Midbrain (tissue), 1 donor: ENCODE data around the gene TRMT1.
A peak's percentile ranks its signal among the peaks of the same experiment; 100 is the strongest.
"Not testable (repeated sequence)": the region's sequence is repeated elsewhere in the genome, so short reads cannot be mapped to it uniquely, and the experiment has no call there.

Experiments used
- DNase-seq: peaks from one replicate; lab custom pipeline; 2025; lab: John Stamatoyannopoulos, UW

TRMT1 gene

DNA sequence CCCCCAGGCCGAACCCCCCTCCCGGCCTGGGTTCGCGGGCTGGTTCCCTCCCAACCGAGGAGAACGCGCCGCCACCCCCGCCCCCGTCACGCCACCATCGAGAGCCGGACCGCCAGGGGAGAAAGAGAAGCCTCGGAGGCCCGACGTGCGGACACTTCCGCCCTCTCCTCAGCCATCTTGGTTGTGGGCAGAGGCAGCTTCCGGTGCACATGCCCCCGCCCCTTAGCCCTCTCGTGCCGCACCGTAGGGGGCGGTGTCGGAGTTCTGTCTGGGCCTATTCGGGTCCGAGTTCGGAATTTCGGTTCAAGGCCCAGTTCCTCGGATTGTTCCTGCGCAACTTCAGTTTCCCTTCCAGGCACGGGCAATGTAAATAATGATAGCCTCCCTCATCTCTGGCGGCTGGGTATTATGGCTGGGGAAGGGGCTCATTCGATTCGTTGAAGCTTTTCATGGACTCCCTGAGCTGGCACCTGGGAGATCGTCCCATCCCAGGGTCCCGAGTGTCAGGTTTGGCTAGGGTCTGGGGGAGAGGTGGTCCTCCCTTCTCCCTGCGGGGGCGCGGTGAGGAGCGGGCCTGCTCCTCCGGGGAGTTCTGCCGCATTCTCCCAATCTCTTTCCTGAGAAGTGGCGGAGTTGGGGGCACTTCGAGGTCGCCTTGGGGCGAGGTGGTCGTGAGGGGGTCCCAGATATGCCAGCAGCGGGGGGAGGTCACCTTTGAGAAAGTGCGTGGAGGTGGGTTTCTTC lies 33.8 kb upstream of the TRMT1 start, which contains the start of the genes IER2 and STX10:
Gene IER2, plus strand, starts transcription at position 225 of the 744 bp plus-strand sequence. CDS start 2,776 bp downstream, outside the sequence.
Gene STX10, minus strand, starts transcription at position 189 of the 744 bp plus-strand sequence. CDS start 202 bp downstream, outside the sequence.
- DNase-seq = peak; percentile 97

DNA sequence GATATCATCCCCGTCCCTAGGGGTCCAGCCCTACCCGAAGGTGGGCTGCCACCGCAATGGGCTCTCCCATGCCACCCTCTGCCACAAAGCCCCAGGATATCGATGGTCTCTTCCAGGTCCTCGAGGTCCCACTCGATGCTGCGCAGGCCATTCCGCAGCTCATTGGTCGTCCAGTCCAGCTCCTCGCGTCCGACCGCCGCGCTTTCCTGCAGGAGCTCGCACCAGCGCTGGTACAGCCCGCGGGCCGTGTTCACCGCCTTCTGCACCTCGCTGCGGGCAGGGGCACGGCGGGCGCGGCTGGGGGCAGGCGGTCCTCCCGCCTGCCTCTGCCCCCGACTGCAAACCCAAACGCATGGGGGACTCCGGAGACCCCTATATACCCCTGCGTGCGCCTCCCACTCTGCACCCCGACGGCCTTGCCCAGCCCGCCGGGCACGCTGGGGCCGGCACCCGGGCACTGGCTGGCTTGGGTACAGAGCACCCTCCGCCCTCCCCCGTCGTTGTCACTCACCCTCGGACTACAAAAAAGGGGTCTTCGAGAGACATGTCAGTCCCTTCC lies 33.2 kb upstream of the TRMT1 start:
- DNase-seq = no peak

DNA sequence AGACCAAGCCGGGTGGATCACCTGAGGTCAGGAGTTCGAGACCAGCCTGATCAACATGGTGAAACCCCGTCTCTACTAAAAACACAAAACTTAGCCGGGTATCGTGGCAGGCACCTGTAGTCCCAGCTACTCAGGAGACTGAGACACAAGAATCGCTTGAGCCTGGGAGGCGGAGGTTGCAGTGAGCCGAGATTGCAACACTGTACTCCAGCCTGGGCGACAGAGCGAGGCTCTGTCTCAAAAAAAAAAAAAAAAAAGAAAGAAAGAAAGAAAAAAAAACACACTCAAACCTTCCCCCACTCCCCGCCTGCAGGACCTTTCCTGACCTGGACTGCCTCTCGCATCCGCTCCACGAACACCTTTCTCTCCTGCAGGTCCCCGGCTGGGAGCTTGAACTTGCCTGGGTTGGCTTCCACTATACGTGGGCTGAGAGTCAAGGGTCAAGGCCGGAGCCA lies 32.7 kb upstream of the TRMT1 start:
- not testable (repeated sequence) for DNase-seq

DNA sequence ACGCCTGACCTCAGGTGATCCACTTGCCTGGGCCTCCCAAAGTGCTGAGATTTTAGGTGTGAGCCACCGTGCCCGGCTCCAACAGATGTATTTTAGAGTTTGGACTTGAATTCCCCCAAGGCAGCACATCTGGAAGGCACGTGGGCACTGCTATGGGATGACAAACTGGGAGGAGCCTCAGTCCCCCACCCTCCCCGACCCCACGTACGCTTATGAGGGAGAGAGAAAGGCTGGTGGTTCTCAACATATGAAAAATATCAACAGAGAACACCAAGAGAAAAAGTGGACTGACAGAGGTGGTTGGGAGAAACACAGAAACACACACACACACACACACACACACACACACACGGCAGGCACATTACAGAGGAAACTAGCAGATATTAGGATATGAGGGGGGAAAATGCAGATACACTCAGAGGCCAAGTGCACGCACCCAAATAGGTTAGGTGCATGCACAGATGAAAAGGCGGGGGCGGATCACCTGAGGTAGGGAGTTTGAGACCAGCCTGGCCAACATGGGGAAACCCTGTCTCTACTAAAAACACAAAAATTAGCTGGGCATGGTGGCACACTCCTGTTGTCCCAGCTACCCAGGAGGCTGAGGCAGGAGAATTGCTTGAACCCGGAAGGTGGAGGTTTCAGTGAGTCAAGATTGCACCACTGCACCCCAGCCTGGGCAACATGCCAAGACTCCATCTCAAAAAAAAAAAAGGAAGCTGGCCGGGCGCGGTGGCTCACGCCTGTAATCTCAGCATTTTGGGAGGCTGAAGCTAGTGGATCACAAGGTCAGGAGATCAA lies 30.4 kb upstream of the TRMT1 start:
- DNase-seq = no peak

DNA sequence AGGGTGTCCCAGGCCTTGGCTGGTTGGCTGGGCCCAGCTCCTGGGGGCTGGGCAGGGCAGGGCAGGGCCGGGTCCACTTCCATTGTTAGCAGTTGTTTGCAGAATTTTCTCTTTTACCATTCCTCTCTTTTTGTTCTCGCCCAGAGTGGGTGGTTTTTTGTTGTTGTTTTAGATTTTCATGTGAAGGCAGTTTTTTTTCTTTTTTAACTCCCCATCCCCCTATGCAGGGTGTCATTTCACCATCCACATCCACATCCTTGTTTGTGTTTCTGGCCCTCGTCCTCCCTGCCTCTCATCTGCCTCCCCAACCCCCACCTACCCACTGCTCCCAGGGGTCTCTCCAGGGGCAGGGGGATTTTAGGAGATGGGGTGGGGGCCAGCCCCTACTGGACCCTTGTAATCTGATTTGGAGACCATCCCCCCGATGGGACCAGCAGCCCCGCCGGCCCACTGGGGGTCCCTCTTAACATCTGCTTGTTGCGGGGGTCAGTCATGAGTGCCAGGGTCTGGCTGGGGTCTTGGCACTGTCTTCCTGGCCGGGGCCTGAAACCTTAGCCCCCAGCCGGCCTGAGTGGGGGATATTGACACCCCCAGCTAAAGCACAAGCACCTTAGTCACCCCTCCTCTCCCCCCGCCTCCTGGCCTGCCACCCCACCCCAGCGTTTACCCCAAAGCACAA lies 23.2 kb upstream of the TRMT1 start:
- no peak for DNase-seq

DNA sequence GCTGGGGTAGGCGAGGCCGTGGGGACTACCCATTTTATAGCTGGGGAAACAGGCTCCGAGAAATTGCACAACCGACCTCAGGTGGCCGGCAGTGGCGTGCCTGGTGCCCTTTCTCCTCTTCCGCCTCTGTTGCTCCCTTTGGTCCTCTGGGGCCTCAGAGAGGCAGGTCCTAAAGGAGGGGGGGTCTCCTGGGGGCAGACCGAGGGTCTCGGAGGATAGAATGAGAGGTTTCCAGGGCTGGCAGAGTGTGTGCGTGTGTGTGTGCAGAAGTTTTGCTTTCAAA lies 22.3 kb upstream of the TRMT1 start:
- no peak for DNase-seq

DNA sequence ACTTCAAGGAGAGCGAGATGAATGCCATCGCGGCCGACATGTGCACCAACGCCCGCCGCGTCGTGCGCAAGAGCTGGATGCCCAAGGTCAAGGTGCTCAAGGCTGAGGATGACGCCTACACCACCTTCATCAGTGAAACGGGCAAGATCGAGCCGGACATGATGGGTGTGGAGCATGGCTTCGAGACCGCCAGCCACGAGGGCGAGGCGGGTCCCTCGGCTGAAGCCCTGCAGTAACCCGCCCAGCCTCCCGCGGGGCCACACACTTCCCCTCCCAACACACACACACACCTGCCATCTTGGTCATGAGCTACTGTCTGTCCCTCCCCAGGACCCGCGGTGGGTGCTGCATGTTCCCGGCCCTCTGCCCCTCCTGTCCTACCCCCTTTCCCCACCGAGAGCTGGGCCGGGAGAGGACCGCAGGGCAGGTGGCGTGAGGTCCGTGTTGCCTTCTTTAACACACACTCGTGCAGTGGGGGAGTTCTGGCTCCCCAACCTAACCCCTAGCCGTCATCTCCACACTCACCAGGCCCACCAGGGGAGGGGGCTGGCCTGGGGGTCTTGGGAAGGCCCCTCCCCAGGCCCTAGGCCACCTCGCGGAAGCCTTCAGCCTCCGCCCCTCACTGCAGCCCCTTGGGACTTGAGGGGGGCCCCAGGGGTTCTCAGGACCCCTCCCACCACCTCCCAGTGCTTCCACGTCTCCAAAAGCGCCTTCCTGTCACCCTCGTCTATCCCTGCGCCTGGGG lies 21.8 kb upstream of the TRMT1 start:
- no peak for DNase-seq

DNA sequence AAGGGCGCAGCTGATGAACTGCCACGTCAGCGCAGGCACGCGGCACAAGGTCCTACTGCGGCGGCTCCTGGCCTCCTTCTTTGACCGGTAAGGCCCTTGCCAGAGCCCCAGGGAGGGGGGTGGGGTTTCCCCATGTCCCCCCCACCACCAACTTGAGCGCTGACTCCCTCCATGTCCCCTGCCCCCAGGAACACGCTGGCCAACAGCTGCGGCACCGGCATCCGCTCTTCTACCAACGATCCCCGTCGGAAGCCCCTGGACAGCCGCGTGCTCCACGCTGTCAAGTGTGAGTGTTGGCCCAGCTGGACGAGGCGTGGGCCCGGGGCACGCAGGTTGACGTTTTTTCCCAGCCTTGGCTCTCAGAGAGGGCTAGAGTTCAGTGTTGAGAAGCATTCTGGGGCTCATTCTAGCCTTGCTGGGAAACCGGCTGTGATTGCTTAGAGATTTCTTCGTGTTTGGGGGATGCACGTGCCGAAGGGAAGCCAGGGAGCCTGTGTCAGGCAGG lies 20.8 kb upstream of the TRMT1 start:
- DNase-seq = no peak

DNA sequence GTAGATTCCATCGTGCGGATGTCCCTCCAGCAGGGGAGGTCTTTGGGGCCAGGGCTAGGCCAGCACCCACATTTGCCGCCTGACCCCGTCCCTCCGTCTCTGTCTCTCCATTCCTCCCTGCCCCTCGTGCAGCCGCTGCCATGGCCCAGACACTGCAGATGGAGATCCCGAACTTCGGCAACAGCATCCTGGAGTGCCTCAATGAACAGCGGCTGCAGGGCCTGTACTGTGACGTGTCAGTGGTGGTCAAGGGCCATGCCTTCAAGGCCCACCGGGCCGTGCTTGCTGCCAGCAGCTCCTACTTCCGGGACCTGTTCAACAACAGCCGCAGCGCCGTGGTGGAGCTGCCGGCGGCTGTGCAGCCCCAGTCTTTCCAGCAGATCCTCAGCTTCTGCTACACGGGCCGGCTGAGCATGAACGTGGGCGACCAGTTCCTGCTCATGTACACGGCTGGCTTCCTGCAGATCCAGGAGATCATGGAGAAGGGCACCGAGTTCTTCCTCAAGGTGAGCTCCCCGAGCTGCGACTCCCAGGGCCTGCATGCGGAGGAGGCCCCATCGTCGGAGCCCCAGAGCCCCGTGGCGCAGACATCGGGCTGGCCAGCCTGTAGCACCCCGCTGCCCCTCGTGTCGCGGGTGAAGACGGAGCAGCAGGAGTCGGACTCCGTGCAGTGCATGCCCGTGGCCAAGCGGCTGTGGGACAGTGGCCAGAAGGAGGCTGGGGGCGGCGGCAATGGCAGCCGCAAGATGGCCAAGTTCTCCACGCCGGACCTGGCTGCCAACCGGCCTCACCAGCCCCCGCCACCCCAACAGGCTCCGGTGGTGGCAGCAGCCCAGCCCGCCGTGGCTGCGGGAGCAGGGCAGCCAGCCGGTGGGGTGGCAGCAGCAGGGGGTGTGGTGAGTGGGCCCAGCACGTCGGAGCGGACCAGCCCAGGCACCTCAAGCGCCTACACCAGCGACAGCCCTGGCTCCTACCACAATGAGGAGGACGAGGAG lies 18.8 kb upstream of the TRMT1 start:
- no peak for DNase-seq

DNA sequence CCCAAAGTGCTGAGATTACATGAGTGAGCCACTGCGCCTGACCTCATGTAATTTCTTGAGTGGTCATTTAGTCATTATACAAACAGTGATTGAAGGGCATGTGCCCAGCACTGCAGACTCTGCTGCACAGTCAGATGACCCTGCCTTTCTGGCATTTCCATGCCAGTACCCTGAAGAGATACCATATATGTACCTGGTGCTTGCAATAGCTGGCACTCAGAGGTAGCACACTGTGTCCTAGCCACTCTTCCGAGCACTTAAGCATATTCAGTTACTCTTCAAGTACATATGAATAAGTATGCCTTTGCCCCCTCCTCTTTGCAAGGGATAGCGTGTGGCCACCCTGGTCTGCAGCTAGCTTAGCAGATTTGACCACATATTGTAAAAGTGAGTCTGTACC lies 18.1 kb upstream of the TRMT1 start:
- DNase-seq = no peak

DNA sequence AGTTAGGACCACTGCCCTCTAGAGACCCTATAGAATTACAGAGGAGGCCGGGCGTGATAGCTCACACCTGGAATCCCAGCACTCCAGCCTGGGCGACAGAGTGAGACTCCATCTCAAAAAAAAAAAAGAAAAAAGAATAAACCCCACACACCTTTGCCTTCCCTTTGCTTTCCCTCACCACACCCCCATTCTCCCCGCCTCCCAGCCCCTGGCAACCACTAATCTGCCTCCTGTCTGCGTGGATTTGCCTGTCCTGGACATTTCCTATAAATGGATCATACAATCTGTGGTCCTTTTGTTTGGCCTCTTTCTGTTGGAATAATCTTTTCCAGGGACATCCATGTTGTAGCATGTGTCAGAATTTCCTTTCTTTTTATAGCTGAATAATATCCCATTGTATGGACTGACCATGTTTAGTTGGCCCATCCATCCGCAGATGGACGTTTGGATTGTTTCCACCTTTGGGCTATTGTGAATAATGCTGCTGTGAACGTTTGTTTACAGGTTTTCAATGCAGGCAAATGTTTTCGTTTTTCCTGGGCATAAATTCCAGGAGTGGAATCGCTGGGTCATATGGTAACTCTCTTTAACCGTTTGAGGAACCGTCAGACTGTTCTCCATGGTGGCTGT lies 16.8 kb upstream of the TRMT1 start:
- peak; percentile 72 for DNase-seq

DNA sequence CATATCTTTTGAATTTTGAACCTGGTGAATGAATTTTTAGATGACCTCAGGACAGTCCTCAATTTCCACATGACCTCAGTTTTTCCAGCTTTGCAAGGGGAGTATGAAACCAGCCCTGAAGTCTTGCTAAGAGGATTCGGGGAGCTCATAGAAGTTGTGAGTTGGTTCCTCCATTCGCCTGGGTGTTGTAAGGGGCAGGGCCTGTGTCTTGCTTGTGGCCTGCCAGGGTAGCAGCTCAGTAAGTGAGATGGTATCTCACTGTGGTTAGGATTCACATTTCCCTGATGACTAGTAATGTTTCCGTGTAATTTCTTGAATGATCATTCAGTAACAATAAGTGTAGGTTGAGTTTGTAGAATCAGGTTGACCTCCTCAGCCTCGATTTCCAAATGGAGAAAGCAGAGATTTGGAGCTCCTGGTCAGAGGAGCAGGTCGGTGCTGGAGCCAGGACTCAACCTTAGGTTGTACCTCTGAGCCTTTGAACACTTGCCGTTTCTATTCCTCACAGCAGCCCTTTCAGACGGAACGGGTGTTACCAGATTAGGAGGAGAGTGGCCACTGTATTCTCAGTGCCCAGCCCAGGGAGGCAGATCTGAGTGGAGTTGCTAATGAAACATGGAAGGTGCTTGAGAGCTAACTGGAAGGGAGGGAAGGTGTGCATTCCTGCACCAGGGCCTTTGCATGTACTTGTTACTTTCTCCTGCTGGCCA lies 16.1 kb upstream of the TRMT1 start:
- no peak for DNase-seq

DNA sequence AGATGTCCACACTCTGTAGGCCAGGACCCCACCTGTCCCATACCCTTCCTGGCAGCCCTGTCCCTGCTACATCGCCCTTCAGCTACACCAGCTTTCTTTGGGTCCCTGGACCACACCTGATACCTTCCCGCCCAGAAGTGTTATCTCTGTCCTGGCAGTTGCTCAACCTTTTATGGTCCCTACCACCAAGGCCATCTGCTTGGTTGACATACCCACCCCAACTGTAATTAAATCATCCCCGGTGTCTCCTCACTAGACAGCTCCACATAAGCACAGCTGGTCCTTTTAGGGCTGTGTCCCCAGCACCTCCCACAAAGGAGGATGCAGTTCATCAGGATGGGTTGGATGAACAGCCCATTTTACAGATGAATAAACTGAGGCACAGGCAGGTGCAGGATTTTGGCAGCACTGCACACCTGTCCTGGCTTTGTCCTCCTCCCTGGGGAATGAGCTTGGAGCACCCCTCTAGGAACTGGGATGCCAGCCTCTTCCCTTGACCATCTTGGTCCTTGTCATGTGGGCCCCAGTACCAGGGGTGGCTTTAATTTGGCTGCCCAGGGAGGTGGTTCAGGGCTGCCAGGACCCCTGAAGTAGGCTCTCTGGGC lies 14.4 kb upstream of the TRMT1 start:
- DNase-seq = no peak

DNA sequence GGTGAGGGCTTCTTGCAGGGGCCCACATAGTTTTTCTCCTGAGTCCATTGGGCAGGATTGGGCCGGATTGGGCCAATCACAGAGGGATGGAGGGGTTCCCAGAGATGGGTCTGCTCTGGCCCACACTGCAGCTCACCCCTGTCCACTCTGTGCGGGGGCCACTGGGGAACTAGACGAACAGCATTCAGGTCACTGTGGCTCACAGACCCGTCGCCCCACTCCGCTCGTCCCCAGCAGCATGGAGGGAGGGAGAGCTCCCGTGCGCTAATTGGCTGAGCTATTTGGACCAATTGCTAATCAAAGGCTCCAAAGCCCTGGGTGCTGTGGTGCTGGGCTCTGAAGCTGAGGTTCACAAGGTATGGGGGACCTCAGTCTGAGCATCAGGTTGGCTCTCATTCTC lies 12.8 kb upstream of the TRMT1 start:
- DNase-seq = no peak

DNA sequence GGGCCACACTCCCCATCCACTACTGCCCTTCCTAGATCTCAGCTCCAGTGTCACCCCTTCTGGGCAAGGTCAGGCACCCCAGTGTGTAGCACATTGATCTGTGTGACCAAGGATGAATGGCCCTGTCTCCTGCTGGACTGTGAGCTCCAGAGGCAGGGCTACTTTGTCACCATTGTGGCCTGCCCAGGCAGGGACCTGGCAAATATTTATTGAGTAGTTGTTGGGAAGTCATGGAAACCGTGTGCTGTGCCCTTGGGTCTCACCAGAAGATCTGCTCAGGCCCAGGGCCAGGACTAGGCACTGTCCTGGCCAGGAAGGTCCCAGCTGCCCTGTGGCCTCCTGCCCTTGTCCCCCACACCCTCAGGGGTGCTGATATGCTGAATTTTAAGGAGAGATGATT lies 12.0 kb upstream of the TRMT1 start:
- no peak for DNase-seq

DNA sequence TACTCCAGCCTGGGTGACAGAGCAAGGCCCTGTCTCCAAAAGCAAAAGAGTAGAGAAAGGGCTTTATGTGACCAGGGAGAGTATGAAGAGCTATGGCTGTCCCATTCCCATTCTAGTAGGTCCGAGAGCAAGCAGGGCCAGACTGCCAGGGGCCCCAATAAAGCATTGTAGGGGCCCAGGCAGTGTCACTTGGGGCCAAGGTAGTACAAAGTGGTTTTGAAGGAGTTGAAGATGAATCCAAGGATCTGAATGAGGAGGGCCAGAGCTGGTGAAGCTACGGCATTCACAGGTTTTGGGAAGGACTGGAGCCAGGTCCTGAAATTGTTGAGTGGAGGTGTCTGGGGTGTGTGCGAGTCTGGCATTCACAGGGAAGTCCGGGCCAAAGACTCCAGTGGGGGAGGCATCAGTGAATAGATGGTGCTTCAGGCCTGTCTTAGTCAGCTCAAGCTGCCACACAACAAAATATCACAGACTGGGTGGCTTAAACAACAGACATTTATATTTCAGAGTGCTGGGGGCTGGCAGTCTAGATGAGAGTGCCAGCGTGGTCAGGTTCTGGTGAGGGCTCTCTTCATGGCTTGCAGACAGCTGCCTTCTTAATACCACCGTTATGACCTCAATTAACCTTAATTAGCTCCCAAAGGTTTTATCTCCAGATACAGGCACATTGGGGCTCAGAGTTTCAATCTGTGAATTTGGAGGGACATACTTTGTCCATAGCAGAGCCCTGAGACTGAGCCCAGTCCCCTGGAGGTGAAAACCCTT lies 11.5 kb upstream of the TRMT1 start:
- DNase-seq = no peak

DNA sequence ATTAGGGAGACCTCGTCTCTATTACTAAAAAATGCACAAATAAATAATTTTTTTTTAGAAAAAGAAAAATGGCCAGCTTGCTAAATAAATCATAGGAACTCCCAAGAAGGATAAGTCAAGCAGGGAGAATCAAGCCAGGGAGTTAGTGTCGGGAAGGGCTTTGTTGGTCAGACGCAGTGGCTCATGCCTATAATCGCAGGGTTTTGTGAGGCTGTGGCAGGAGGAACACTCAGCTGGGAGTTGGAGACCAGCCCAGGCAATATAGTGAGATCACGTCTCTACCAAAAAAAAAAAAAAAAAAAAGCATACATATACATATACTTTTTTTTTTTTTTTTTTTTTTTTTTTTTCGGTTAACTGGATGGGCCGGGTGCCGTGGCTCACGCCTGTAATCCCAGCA lies 10.5 kb upstream of the TRMT1 start:
- no peak for DNase-seq
